ENCODE results near the gene TAF10. TPM values are rescaled to one million over a fixed set of nuclear protein-coding genes. Genes with fewer than 3 reads are reported as not detected.

Gene TAF10
- polyA plus RNA-seq, 1 of the 3 experiments (the other 2 are of a cell fraction): 213 TPM

DNA sequence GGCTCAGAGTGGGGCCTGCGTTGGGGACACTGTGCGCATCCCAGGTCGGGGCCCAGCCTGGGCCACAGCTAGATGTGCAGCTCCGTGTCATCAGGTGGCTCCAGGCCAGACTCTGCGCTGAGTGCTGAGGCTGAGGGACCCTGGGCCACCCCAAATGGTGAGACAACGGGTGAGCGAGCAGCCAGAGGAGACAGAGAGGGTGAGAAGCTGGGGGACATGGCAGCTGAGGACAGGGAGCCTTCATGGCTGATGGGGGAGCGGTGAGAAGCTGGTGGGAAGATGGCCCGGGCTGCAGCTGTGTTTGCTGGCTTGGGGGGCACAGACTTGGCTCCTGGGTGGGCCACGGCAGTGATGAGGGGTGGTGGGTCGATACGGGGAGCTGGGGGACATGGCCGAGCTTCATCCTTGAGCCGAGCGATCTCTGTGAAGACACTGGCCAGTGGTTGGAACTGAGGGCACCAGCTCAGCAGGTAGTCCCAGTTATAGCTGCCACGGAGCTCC lies 9.7 kb upstream of the TAF10 start (continued):
- TF ChIP-seq, protein P1, sequence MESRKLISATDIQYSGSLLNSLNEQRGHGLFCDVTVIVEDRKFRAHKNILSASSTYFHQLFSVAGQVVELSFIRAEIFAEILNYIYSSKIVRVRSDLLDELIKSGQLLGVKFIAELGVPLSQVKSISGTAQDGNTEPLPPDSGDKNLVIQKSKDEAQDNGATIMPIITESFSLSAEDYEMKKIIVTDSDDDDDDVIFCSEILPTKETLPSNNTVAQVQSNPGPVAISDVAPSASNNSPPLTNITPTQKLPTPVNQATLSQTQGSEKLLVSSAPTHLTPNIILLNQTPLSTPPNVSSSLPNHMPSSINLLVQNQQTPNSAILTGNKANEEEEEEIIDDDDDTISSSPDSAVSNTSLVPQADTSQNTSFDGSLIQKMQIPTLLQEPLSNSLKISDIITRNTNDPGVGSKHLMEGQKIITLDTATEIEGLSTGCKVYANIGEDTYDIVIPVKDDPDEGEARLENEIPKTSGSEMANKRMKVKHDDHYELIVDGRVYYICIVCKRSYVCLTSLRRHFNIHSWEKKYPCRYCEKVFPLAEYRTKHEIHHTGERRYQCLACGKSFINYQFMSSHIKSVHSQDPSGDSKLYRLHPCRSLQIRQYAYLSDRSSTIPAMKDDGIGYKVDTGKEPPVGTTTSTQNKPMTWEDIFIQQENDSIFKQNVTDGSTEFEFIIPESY (IDR thresholded peaks at IDR 0.05; ENCODE audit: borderline replicate concordance, low read depth): no peak
- TF ChIP-seq NRF1 (IDR thresholded peaks at IDR 0.05; ENCODE audit: low read depth, low read length) (no peak), JUND (IDR thresholded peaks at IDR 0.05) (no peak), RCOR1 (IDR thresholded peaks at IDR 0.05; ENCODE audit: low read length) (no peak)
- TF ChIP-seq, protein P2, sequence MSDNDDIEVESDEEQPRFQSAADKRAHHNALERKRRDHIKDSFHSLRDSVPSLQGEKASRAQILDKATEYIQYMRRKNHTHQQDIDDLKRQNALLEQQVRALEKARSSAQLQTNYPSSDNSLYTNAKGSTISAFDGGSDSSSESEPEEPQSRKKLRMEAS (IDR thresholded peaks at IDR 0.05; ENCODE audit: low read depth): no peak

DNA sequence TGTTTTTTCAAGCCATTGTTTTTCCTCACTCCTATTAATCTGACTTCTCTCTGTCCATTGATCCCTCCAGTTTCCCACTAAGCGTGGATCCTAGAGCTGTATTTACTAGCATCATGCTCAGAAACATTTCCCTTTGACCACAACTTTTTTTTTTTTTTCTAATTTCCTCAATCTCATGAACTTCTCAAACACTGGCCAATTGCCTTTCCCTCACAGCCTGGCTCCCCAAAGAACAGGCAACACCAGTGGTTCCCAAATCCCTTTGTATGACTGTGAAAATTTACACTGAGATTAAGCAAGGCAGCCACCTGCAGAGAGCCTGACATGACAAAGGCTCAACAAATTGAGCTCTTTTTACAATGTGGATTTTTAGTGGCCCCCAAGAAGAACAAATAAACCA lies 8.6 kb upstream of the TAF10 start:
- H3F3A ChIP-seq (replicated peaks; ENCODE audit: insufficient read depth): peaks cover 3% of the 10 kb centered on the region
- CTCF ChIA-PET: interaction anchor here (0.8 to 2.4 kb wide), 10 partner anchors 8 to 89 kb away, joined by 3 to 10 read pairs (median 3); partner anchors contain the start of gene TAF10

More for the DNA sequence above, 8.6 kb upstream of the TAF10 start:
- peaks cover 0 to 9% of the 10 kb centered on the region in 2 experiments for H3K36me3 ChIP-seq (replicated peaks in 1 of 2; ENCODE audit: control insufficient read depth in 1 of 2, insufficient read depth in 2 of 2, low read length in 1 of 2)
- TF ChIP-seq EP300 (IDR thresholded peaks at IDR 0.05; ENCODE audit: borderline replicate concordance in 1 of 2, low read depth in 1 of 2, low read length in 1 of 2): no peak
- TF ChIP-seq SMC3 (IDR thresholded peaks at IDR 0.05; ENCODE audit: low read depth, low read length): no peak
- TF ChIP-seq TAF1 (IDR thresholded peaks at IDR 0.05; ENCODE audit: borderline replicate concordance, low read depth, low read length): no peak
- no peak for TF ChIP-seq JUND (IDR thresholded peaks at IDR 0.05)
- no peak for TF ChIP-seq RFX5 (IDR thresholded peaks at IDR 0.05; ENCODE audit: low read length)
- TF ChIP-seq MEF2A (IDR thresholded peaks at IDR 0.05; ENCODE audit: borderline replicate concordance, low read depth): no peak
- TF ChIP-seq POLR2AphosphoS5 (IDR thresholded peaks at IDR 0.05; ENCODE audit: low read depth, low read length): no peak
- TF ChIP-seq NFIC (IDR thresholded peaks at IDR 0.05; ENCODE audit: borderline replicate concordance): no peak
- TF ChIP-seq NRF1 (IDR thresholded peaks at IDR 0.05; ENCODE audit: low read depth, low read length): no peak
- no peak for TF ChIP-seq FOSL2 (IDR thresholded peaks at IDR 0.05; ENCODE audit: borderline replicate concordance, low read depth)
- TF ChIP-seq YY1 (IDR thresholded peaks at IDR 0.05; ENCODE audit: low read depth): no peak
- TF ChIP-seq EZH2phosphoT487 (IDR thresholded peaks at IDR 0.05; ENCODE audit: borderline replicate concordance, low read depth): no peak
- TF ChIP-seq, protein P3, sequence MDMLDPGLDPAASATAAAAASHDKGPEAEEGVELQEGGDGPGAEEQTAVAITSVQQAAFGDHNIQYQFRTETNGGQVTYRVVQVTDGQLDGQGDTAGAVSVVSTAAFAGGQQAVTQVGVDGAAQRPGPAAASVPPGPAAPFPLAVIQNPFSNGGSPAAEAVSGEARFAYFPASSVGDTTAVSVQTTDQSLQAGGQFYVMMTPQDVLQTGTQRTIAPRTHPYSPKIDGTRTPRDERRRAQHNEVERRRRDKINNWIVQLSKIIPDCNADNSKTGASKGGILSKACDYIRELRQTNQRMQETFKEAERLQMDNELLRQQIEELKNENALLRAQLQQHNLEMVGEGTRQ (IDR thresholded peaks at IDR 0.05; ENCODE audit: borderline replicate concordance, low read depth, low read length): no peak
- TF ChIP-seq TEAD4 (IDR thresholded peaks at IDR 0.05; ENCODE audit: borderline replicate concordance, insufficient read depth): no peak
- TF ChIP-seq, protein P4, sequence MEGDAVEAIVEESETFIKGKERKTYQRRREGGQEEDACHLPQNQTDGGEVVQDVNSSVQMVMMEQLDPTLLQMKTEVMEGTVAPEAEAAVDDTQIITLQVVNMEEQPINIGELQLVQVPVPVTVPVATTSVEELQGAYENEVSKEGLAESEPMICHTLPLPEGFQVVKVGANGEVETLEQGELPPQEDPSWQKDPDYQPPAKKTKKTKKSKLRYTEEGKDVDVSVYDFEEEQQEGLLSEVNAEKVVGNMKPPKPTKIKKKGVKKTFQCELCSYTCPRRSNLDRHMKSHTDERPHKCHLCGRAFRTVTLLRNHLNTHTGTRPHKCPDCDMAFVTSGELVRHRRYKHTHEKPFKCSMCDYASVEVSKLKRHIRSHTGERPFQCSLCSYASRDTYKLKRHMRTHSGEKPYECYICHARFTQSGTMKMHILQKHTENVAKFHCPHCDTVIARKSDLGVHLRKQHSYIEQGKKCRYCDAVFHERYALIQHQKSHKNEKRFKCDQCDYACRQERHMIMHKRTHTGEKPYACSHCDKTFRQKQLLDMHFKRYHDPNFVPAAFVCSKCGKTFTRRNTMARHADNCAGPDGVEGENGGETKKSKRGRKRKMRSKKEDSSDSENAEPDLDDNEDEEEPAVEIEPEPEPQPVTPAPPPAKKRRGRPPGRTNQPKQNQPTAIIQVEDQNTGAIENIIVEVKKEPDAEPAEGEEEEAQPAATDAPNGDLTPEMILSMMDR (IDR thresholded peaks at IDR 0.05): no peak
- no peak for TF ChIP-seq SIN3A (IDR thresholded peaks at IDR 0.05; ENCODE audit: borderline replicate concordance, low read depth, low read length)
- TF ChIP-seq ELF1 (IDR thresholded peaks at IDR 0.05): no peak
- TF ChIP-seq FOXM1 (IDR thresholded peaks at IDR 0.05; ENCODE audit: low read depth): no peak
- H3K4me2 ChIP-seq: no peak overlapping the region
- no peaks in the 10 kb centered on the region for H3K9me2 ChIP-seq
- DNase-seq: no peak
- no peak overlapping the region for H2AFZ ChIP-seq (ENCODE audit: low read depth)
- H3K27ac ChIP-seq (ENCODE audit: low read depth in 2 of 2, low read length in 1 of 2): no peak overlapping the region
- no peaks in the 10 kb centered on the region for H3K27me3 ChIP-seq (ENCODE audit: insufficient read depth)
- H3K4me1 ChIP-seq (ENCODE audit: control insufficient read depth in 1 of 2, insufficient read depth in 2 of 2, low read depth in 1 of 2, low read length in 1 of 2): peaks cover 7 to 9% of the 10 kb centered on the region in 2 experiments; a peak in 3 of 4 replicates
- no peaks in the 10 kb centered on the region for H4K20me1 ChIP-seq (ENCODE audit: insufficient read depth)
- POLR2A ChIA-PET: interaction anchor here (1.5 to 4.5 kb wide), 2 partner anchors 9 to 26 kb away, joined by 11 to 29 read pairs; partner anchors contain the start of gene TAF10
- 96% methylated on average over 1 of the region's 1 CpG for WGBS (ENCODE audit: low lambda C conversion rate)
- no peak overlapping the region for H3K4me3 ChIP-seq (ENCODE audit: low read depth in 2 of 2, low read length in 1 of 2)
- H3K9ac ChIP-seq: no peak overlapping the region
- no peaks in the 10 kb centered on the region for H3K9me3 ChIP-seq
- peaks cover 15% of the 10 kb centered on the region; the same call in 1 of the 2 replicates for H3K79me2 ChIP-seq (ENCODE audit: insufficient read depth)

Data from SK-N-SH (cell line).